Stimulated activated memory B cell treated with anti-CD40 and anti-IgM and Interleukin-4, amounts not matched to agents 10 μg/mL and 1 μg/mL and 100 μg/mL, for 72 hours (primary cell): ENCODE results near the gene CDH23.
A peak's percentile ranks its signal among the peaks of the same experiment; 100 is the strongest.

Source experiments
- ATAC-seq: fragments of 150-1000 bp; cut with Tn5 transposase; 2 replicates; pipeline ENCODE4 v1.10.0; 2021
- H3K27ac Mint-ChIP-seq: one replicate; pipeline ENCODE4 v1.8.0; 2022; ENCODE audit warnings: mild to moderate bottlenecking, mixed read lengths
- H3K27me3 Mint-ChIP-seq: one replicate; pipeline ENCODE4 v1.8.0; 2022; ENCODE audit warnings: mixed read lengths
- H3K36me3 Mint-ChIP-seq: one replicate; pipeline ENCODE4 v1.8.0; 2022; ENCODE audit warnings: mixed read lengths
- H3K4me1 Mint-ChIP-seq: one replicate; pipeline ENCODE4 v1.8.0; 2022; ENCODE audit warnings: mixed read lengths
- H3K4me3 Mint-ChIP-seq: one replicate; pipeline ENCODE4 v1.8.0; 2022; ENCODE audit warnings: mild to moderate bottlenecking, moderate library complexity, mixed read lengths
- H3K9me3 Mint-ChIP-seq: one replicate; pipeline ENCODE4 v1.8.0; 2022; ENCODE audit warnings: mixed read lengths

Gene CDH23

DNA sequence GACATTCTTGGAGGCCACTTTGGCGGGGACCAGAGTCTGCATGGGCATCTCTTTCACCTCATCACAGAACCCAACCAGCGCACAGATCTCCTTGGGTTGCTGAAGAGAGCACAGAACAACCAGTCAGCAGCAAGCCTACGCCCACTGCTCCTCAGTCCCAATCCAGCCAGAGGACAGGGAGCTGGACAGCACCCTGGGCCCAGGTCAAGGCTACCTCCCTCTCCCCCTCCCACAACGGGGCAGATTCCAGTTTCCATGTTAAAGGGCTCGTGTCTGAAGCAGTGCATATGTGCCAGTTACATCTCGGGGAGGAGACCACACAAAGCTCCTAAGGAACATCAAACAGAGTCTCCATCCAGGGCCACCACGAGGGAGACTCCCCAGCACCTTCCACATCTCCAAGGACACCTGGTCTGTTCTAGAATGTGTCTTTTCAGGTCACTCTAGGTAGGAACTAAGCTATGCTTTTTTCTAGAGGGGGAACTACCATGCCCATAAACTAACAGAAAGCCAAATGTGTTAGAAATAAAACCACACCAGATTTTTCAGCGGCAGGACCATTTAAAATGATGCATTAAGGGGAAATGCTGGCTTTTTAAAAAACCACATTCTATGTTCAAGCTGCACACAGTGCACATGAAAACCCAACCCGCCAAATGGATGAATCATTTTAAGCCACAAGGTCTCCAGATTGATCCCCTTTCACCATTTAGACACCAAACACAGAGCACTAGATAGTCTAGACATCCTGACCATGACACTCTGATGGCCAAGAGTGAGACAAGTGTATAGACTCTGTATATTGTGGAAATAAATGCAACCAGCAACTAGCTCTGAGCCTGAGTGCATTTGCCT is 425.4 kb downstream of the CDH23 start:
- H3K4me3 Mint-ChIP-seq = no peak overlapping the region
- H3K36me3 Mint-ChIP-seq = peaks cover 83% of the 10 kb centered on the region
- H3K27me3 Mint-ChIP-seq = no peaks in the 10 kb centered on the region
- no peaks in the 10 kb centered on the region for H3K4me1 Mint-ChIP-seq
- ATAC-seq = no peak
- no peaks in the 10 kb centered on the region for H3K9me3 Mint-ChIP-seq
- H3K27ac Mint-ChIP-seq = no peak overlapping the region

DNA sequence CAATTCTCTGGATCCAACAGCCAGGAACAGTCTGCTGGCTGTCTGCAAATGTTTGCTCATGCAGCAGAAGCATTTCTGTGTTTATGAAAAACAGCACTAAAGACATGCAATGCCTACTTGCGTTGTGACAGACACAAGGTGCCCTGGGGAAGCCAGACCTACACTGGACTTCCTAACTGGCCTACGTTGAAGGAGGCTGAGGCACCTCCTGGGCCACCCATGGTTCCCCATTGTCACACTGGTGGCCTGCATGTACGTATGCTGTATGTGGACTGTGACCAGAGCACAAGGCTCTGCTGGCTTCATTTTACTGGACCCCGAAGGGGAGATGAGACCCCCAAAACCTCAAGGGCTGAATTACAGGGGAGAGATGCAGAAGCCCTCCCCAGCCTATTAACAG is 426.6 kb downstream of the CDH23 start:
- H3K36me3 Mint-ChIP-seq = peaks cover 80% of the 10 kb centered on the region
- no peaks in the 10 kb centered on the region for H3K4me1 Mint-ChIP-seq
- no peak for ATAC-seq
- no peak overlapping the region for H3K4me3 Mint-ChIP-seq
- H3K9me3 Mint-ChIP-seq = no peaks in the 10 kb centered on the region
- H3K27ac Mint-ChIP-seq = no peak overlapping the region
- no peaks in the 10 kb centered on the region for H3K27me3 Mint-ChIP-seq

DNA sequence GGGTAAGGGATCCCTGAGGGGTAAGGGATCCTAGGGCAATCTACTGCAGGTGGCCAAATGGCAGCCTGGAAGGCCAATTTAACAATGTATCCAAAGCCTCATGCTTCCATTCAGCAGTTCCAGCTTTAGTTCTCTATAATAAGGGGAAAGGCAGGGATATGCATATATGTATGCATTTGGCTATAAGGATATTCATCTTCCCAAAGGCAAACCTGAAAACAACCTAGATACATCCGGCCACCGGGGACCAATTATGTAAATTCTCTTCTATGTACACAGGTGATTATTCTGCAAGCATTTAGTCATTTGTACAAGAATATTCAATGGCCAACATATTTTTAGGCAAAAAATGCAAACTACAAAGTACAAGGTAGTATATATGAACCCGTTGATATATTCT is 427.6 kb downstream of the CDH23 start:
- Mint-ChIP-seq H3K4me3 (no peak overlapping the region), H3K27ac (no peak overlapping the region), H3K4me1 (peaks cover 3% of the 10 kb centered on the region), H3K27me3 (no peaks in the 10 kb centered on the region), H3K9me3 (no peaks in the 10 kb centered on the region), H3K36me3 (peaks cover 80% of the 10 kb centered on the region)
- no peak for ATAC-seq

DNA sequence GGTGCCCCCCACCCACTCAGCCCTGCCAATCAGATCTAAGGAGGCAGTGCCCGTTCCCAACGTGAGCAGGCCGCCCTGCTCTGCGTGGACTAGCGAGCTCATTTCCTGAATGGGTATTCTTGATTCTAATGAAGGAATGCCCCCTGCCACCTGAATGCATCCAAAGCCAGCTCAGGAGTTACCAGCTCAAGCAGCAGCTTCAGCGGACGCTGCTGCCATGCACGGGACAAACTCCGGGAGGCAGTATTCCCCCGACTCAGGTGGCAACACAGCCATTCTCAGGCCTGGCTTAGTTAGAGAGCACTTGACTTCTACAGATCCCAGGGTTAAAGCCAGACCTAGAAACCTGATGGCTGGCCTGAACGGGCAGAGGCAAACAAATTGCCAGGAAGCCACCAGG is 428.5 kb downstream of the CDH23 start:
- Mint-ChIP-seq H3K4me3 (no peak overlapping the region), H3K4me1 (peaks cover 9% of the 10 kb centered on the region), H3K27ac (no peak overlapping the region), H3K27me3 (no peaks in the 10 kb centered on the region), H3K36me3 (peaks cover 80% of the 10 kb centered on the region), H3K9me3 (no peaks in the 10 kb centered on the region)
- no peak for ATAC-seq

DNA sequence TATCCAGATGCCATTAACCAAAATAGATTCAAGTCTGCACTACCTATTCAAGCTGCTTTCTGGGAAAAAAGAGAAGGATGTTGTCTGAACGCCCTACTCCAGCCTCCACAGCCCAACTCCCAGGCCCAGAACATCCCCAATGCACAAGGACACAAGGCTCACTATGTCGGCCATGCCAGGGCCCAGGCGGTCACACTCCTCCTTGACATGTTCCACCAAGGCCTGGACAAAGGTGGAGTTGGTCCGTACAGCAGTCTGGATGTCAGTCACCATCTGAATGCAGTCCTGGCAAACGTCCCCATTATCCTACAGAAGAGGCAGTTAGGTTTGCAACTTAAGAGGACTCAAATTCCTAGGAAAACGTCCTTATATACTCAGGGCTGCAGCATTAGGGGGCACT is 431.1 kb downstream of the CDH23 start:
- Mint-ChIP-seq H3K9me3 (no peaks in the 10 kb centered on the region), H3K4me3 (no peak overlapping the region), H3K27ac (no peak overlapping the region), H3K36me3 (peaks cover 85% of the 10 kb centered on the region), H3K27me3 (no peaks in the 10 kb centered on the region), H3K4me1 (peaks cover 22% of the 10 kb centered on the region)
- ATAC-seq = no peak

DNA sequence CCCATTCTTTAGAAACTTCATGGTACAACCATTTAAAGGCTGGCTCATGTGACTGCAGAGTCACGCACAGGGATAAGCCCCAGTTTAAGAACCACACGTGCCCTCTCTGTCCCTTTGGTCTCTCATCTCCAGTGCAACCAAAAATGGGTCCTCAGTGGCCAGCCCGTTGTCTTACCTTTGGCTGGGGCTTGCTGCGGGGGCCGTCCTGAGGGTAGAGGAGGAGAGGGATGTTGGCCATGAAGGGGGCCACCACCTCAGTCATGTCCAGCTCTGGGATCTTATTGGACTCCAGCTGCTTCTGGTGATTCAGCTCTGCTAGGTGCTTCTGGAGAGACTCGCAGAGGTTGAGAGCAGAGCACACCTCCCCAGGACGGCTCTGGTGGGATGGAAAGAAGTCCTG is 432.0 kb downstream of the CDH23 start:
- peaks cover 31% of the 10 kb centered on the region for H3K4me1 Mint-ChIP-seq
- H3K9me3 Mint-ChIP-seq = no peaks in the 10 kb centered on the region
- no peak overlapping the region for H3K4me3 Mint-ChIP-seq
- H3K36me3 Mint-ChIP-seq = peaks cover 81% of the 10 kb centered on the region
- no peaks in the 10 kb centered on the region for H3K27me3 Mint-ChIP-seq
- H3K27ac Mint-ChIP-seq = no peak overlapping the region
- no peak for ATAC-seq

DNA sequence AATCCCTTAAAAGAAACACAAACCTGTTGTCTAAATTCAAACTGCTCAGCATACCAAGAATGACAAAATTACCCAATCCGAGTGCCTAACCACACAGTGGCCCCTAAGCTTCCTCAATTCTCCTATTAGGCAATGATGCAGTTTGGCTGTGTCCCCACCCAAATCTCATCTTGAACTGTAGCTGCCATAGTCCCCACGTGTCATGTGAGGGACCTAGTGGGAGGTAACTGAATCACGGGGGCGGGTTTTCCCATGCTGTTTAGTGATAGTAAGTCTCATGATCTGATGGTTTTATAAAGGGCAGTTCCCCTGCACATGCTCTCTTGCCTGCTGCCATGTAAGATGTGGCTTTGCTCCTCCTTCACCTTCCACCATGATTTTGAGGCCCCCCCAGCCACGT is 432.5 kb downstream of the CDH23 start:
- no peaks in the 10 kb centered on the region for H3K9me3 Mint-ChIP-seq
- no peak overlapping the region for H3K4me3 Mint-ChIP-seq
- peaks cover 36% of the 10 kb centered on the region for H3K4me1 Mint-ChIP-seq
- H3K27me3 Mint-ChIP-seq = no peaks in the 10 kb centered on the region
- no peak for ATAC-seq
- H3K36me3 Mint-ChIP-seq = peaks cover 81% of the 10 kb centered on the region
- no peak overlapping the region for H3K27ac Mint-ChIP-seq

DNA sequence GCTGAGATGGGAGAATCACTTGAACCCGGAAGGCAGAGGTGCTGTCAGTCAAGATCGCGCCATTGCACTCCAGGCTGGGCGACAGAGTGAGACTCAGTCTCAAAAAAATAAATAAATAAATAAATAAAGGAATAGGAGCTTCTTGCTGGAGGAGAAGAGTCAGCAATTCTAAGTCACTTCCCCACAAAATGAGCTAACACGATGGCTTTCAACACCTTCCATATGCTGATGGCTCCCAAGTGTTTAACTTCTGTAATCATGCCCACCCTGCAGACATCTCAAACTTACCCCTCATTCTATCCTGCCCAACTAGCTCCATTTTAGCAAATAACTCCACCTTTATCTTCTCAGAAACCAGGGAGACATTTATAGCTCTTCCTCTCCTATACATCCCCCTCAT is 433.2 kb downstream of the CDH23 start:
- H3K4me3 Mint-ChIP-seq = no peak overlapping the region
- H3K4me1 Mint-ChIP-seq = peaks cover 43% of the 10 kb centered on the region

DNA sequence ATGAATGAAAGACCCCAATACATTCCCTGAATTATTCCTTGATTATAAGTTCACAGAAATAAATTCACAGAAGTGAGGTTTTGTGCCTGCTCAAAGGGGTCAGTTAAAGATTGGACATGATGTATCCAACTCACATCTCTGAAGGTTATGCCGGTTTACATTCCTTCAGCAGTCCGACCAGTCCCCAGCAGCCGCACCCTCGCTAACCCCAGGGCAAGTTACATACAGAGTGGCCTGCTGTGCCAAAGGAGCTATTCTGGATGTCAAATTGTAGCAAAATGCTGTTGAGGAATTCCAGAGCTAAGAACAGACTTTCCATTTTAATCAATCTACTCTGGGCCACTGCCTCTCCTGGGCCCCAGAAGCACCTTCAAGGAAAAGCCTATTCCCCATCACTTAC is 434.0 kb downstream of the CDH23 start:
- H3K4me1 Mint-ChIP-seq = peaks cover 49% of the 10 kb centered on the region
- no peaks in the 10 kb centered on the region for H3K27me3 Mint-ChIP-seq
- no peak for ATAC-seq
- H3K36me3 Mint-ChIP-seq = peaks cover 75% of the 10 kb centered on the region
- no peaks in the 10 kb centered on the region for H3K9me3 Mint-ChIP-seq
- no peak overlapping the region for H3K4me3 Mint-ChIP-seq
- no peak overlapping the region for H3K27ac Mint-ChIP-seq

More for the DNA sequence above, 433.2 kb downstream of the CDH23 start:
- H3K9me3 Mint-ChIP-seq = no peaks in the 10 kb centered on the region
- no peak overlapping the region for H3K27ac Mint-ChIP-seq
- H3K36me3 Mint-ChIP-seq = peaks cover 83% of the 10 kb centered on the region
- H3K27me3 Mint-ChIP-seq = no peaks in the 10 kb centered on the region
- ATAC-seq = no peak

DNA sequence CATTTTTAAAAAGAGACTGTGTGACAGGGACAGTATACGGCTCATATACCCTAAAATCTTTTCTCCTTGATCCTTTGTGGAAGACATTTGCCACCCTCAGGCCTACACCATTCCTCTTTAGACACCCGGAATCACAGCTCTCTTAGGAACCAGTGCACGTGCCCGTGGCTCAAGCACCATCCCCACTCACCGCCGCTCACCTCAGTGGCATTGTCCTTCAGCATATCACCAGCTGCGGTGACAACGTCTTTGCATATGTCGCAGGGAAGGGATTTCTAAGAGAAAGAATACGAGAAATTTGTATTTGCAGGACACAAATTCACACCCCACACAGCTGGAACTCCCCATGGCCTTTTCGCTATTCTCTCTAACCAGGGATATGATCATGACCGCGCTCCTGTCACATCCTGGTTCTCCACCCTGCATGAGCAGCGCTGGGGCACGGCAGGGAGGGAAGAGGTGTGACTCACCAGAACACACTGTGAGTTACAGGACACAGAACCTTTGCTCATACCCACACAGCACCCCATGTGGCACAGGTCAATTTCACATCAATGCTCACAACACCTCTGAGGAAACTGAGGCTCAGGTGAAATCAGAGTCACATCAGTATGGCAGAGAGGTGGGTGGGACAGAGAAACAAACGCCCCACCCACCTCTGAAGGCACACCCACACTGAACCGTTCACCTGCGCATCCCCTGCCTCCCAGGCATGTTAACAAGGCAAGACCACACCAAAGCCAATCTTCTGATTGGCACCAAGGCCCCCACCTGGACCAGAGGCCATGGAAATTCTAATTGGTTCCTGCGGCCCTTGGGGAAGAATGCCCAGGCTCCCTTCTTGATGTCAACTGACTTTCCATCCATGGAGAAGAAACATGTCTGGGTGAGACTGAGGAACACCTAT is 435.2 kb downstream of the CDH23 start:
- H3K27ac Mint-ChIP-seq = peak overlapping the region; percentile 6
- no peak overlapping the region for H3K4me3 Mint-ChIP-seq

DNA sequence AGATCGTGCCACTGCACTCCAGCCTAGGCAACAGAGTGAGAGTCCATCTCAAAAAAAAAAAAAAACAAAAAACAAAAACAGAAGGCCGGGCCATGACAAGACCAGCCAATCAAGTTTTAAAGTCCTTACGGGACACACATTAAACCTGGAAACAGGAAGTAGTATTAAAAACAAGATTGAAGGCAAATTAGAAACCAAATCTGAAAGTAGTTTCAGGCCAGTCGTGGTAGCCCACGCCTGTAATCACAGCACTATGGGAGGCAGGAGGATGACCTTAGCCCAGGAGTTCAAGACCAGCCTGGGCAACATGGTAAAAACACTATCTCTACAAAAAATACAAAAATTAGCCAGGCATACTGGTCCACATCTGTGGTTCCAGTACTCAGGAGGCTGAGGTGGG is 436.2 kb downstream of the CDH23 start:
- peaks cover 63% of the 10 kb centered on the region for H3K36me3 Mint-ChIP-seq
- peaks cover 71% of the 10 kb centered on the region for H3K4me1 Mint-ChIP-seq
- no peaks in the 10 kb centered on the region for H3K27me3 Mint-ChIP-seq
- H3K9me3 Mint-ChIP-seq = no peaks in the 10 kb centered on the region
- peak overlapping the region; percentile 6 for H3K27ac Mint-ChIP-seq
- H3K4me3 Mint-ChIP-seq = peak overlapping the region; percentile 33
- no peak for ATAC-seq

More for the DNA sequence above, 435.2 kb downstream of the CDH23 start:
- H3K27me3 Mint-ChIP-seq = no peaks in the 10 kb centered on the region
- ATAC-seq = no peak
- H3K36me3 Mint-ChIP-seq = peaks cover 63% of the 10 kb centered on the region
- peaks cover 61% of the 10 kb centered on the region for H3K4me1 Mint-ChIP-seq
- no peaks in the 10 kb centered on the region for H3K9me3 Mint-ChIP-seq

DNA sequence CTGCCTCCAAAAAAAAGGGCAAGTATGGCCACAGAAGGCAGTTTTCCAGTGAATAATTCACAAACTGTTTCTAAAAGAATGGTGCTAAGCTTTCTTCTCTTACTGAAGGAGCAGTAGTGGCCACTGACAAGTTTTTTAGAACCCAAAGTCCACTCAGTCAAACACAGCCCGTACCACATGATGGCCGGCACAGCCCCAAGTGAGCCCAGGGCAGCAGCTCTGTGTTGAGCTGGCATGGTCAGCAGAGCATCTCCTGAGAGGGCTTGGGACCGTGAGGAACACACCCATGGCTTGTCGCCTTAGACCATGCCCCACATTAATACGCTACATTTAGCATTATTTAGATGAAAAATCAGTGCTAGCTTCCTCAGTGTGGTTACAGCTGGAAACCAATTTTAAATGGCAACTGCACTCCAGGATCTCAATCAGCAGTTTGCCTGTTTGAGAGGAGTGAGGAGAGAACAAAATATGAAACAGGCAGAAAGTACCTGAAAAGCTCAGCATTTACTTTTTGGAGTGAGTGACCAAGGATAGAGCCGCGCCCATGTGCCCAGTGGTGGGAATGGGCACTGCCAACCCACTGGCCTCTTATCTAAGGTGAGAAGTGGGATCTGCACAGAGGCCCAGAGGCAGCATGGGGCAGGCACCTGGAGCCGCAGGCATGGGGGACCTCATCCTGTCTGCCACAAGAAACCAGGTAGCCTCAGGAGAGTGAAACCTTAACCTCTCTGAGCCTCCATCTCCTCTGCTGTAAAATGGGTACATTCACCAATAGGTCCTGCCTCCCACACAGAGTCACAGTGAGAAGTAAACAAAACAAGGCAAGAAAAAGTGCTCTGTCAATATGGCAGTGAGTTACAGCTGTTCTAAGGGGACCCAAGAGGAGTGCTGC is 437.0 kb downstream of the CDH23 start:
- peaks cover 79% of the 10 kb centered on the region for H3K4me1 Mint-ChIP-seq
- H3K36me3 Mint-ChIP-seq = peaks cover 60% of the 10 kb centered on the region
- no peaks in the 10 kb centered on the region for H3K27me3 Mint-ChIP-seq
- H3K9me3 Mint-ChIP-seq = no peaks in the 10 kb centered on the region
- peak overlapping the region; percentile 6 for H3K27ac Mint-ChIP-seq
- no peak for ATAC-seq
- no peak overlapping the region for H3K4me3 Mint-ChIP-seq

DNA sequence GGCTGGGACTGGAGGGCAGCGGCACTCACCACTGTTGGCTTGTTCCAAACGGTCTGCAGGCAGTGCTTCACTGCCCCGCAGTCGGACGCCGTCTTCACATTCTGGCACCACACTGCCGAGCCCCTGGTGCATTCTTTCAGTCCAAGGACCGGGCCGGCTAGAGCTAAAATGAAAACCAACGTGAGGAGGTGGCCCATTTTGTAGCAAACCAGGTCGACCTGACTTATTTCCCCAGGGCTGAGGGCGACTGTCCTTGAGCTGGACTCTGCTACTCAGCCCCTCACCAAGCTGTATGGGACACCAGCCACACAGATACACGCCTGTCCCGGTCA is 437.6 kb downstream of the CDH23 start:
- peaks cover 82% of the 10 kb centered on the region for H3K4me1 Mint-ChIP-seq
- no peaks in the 10 kb centered on the region for H3K9me3 Mint-ChIP-seq
- H3K36me3 Mint-ChIP-seq = peaks cover 54% of the 10 kb centered on the region
- no peak for ATAC-seq
- H3K27ac Mint-ChIP-seq = no peak overlapping the region
- no peak overlapping the region for H3K4me3 Mint-ChIP-seq
- H3K27me3 Mint-ChIP-seq = no peaks in the 10 kb centered on the region

DNA sequence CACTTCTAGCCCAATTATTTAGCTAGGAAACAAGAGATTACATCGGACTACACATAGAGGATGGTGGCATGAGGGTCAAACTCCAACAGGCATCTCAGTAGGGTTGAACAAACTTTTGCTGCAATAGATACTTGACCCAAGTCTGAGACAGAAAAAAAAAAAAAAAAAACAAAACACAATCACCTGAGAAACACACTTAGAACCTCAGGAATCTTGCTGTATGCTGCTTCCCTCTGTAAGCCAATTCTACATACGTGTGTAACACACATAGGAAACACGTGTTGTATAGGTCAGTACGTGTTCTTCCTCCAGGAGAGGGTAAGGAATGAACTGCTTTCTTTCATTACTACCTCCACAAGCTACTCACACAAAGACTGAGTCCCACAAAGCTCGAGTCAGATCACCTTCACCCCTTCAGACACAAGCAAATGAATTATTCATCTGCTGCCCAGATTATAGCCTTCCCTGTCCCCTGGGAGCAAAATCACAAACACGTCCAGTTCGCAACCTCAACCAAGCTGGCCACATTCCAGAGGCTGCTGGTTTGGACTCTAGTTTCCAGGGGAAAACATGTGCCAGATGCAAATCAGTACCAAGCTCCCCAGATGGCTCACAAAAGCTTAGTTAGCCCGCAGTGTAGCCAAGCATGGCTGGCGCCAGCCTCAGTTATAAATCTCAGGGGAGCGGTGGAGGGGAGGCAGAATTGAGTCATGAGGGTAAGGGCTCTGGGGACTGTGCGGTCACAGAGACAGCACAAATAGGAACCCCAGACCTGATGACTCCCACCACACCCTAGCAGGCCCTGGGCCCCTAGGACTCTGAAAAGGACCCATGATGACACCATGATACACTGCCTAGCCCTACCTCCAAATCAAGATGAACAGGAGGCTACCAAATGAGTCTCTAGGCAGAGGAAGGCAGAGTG is 439.2 kb downstream of the CDH23 start:
- Mint-ChIP-seq H3K27me3 (no peaks in the 10 kb centered on the region), H3K4me1 (peaks cover 88% of the 10 kb centered on the region), H3K27ac (peak overlapping the region; percentile 88), H3K4me3 (peak overlapping the region; percentile 68), H3K36me3 (peaks cover 38% of the 10 kb centered on the region), H3K9me3 (no peaks in the 10 kb centered on the region)
- ATAC-seq = peak; percentile 99
